Measurements from ENCODE around the gene CD300LD. TPM values are rescaled to one million over a fixed set of nuclear protein-coding genes. Genes with fewer than 3 reads are reported as not detected.

Gene CD300LD
- total RNA-seq, 4 donors from 2014 or later: not detected

GRCh38 chr17:74604200-74604599 is 12.1 kb upstream of the CD300LD start:
- Histone ChIP-seq H3K27me3 (peaks cover 0 to 3% (median 0%) of the 10 kb centered on the region in 4 donors), H3K4me3 (no peak overlapping the region), H3K9me3 (no peaks in the 10 kb centered on the region), H3K4me1 (peaks cover 7 to 12% (median 12%) of the 10 kb centered on the region in 4 donors), H3K36me3 (no peaks in the 10 kb centered on the region), H3K27ac (replicated peaks in 1 of 4) (no peak overlapping the region)
- no peak for DNase-seq (ENCODE audit: extremely low spot score)
- WGBS: 82% methylated on average over 4 of the region's 6 CpGs
- no peak for TF ChIP-seq POLR2A (IDR thresholded peaks at IDR 0.05; ENCODE audit: low read depth)
- no peak for TF ChIP-seq POLR2AphosphoS5 (IDR thresholded peaks at IDR 0.05)
- no peak for TF ChIP-seq EP300 (IDR thresholded peaks at IDR 0.05)
- no peak for TF ChIP-seq CTCF (IDR thresholded peaks at IDR 0.05)
- intact Hi-C loops (cut with DNase I): no loop called here

- Histone ChIP-seq H3K4me1 (peaks cover 7 to 12% (median 12%) of the 10 kb centered on the region in 4 donors), H3K36me3 (no peaks in the 10 kb centered on the region), H3K27ac (replicated peaks in 1 of 4) (no peak overlapping the region), H3K27me3 (peaks cover 0 to 7% (median 0%) of the 10 kb centered on the region in 4 donors), H3K4me3 (no peak overlapping the region), H3K9me3 (no peaks in the 10 kb centered on the region)
- intact Hi-C loops (cut with DNase I): no loop called here
- WGBS: 87% methylated on average over 4 of the region's 5 CpGs
- TF ChIP-seq POLR2A (IDR thresholded peaks at IDR 0.05; ENCODE audit: low read depth) (no peak), CTCF (IDR thresholded peaks at IDR 0.05) (no peak)
- no peak for DNase-seq (ENCODE audit: extremely low spot score)
These were observed 11.7 kb upstream of the CD300LD start for GRCh38 chr17:74603746-74604145.

- DNase-seq (ENCODE audit: extremely low spot score): no peak
- Histone ChIP-seq H3K4me3 (no peak overlapping the region), H3K36me3 (no peaks in the 10 kb centered on the region), H3K4me1 (peaks cover 7 to 12% (median 12%) of the 10 kb centered on the region in 4 donors), H3K9me3 (no peaks in the 10 kb centered on the region), H3K27ac (replicated peaks in 1 of 4) (no peak overlapping the region), H3K27me3 (peaks cover 0 to 13% (median 0%) of the 10 kb centered on the region in 4 donors)
- 60% methylated on average over 6 of the region's 6 CpGs for WGBS
- intact Hi-C loops (cut with DNase I): no loop called here
- TF ChIP-seq CTCF (IDR thresholded peaks at IDR 0.05) (no peak), EP300 (IDR thresholded peaks at IDR 0.05) (no peak), POLR2A (IDR thresholded peaks at IDR 0.05; ENCODE audit: low read depth) (no peak), POLR2AphosphoS5 (IDR thresholded peaks at IDR 0.05) (no peak)
These were observed 11.1 kb upstream of the CD300LD start for GRCh38 chr17:74603037-74603635.

GRCh38 chr17:74601944-74602572 is 10.0 kb upstream of the CD300LD start:
- no peak overlapping the region for H3K27ac ChIP-seq (replicated peaks in 1 of 4)
- peaks cover 7 to 12% (median 12%) of the 10 kb centered on the region in 4 donors for H3K4me1 ChIP-seq
- DNase-seq (ENCODE audit: extremely low spot score): no peak
- no peaks in the 10 kb centered on the region for H3K36me3 ChIP-seq
- 53% methylated on average over 12 of the region's 12 CpGs for WGBS
- intact Hi-C loops (cut with DNase I): no loop called here
- H3K4me3 ChIP-seq: no peak overlapping the region
- H3K9me3 ChIP-seq: no peaks in the 10 kb centered on the region
- TF ChIP-seq CTCF (IDR thresholded peaks at IDR 0.05) (peak; percentile 27 to 49 (median 35)), POLR2A (IDR thresholded peaks at IDR 0.05; ENCODE audit: low read depth) (no peak)
- H3K27me3 ChIP-seq: peaks cover 0 to 21% (median 0%) of the 10 kb centered on the region in 4 donors
